H9 (cell line): Measurements from ENCODE around the gene KLHDC9. TPM values are rescaled to one million over a fixed set of nuclear protein-coding genes. Genes with fewer than 3 reads are reported as not detected.

Experiments
- DNase-seq: peaks from one replicate; pipeline ENCODE4 v3.0.0-alpha.2; 2017
- H2AFZ ChIP-seq: one replicate; pipeline ENCODE4 v1.6.1; 2013; ENCODE audit warnings: mild to moderate bottlenecking, low read length, control low read depth, moderate library complexity
- H2AK5ac ChIP-seq: 2 replicates; pipeline ENCODE4 v1.6.1; 2013; ENCODE audit warnings: low read length, control low read depth, mixed read lengths; ENCODE audit not compliant: insufficient read length
- H2BK120ac ChIP-seq: one replicate; pipeline ENCODE4 v1.6.1; 2013; ENCODE audit warnings: low read depth, mild to moderate bottlenecking, low read length, control low read depth, inconsistent platforms; ENCODE audit not compliant: poor library complexity, severe bottlenecking
- H2BK12ac ChIP-seq: 2 replicates; pipeline ENCODE4 v1.6.1; 2013; ENCODE audit warnings: low read length, control low read depth, mixed read lengths, low read depth; ENCODE audit not compliant: insufficient read length
- H2BK15ac ChIP-seq: 2 replicates; pipeline ENCODE4 v1.6.1; 2013; ENCODE audit warnings: low read depth, low read length, control low read depth
- H2BK20ac ChIP-seq: one replicate; pipeline ENCODE4 v1.6.1; 2013; ENCODE audit warnings: low read depth, mild to moderate bottlenecking, low read length, control low read depth, inconsistent platforms; ENCODE audit not compliant: poor library complexity, severe bottlenecking
- H2BK5ac ChIP-seq: 2 replicates; pipeline ENCODE4 v1.6.1; 2013; ENCODE audit warnings: low read length, control low read depth, mixed read lengths; ENCODE audit not compliant: insufficient read length
- H3K14ac ChIP-seq: 2 replicates; pipeline ENCODE4 v1.6.1; 2013; ENCODE audit warnings: low read length, control low read depth; ENCODE audit not compliant: insufficient read depth
- H3K18ac ChIP-seq: 2 replicates; pipeline ENCODE4 v1.6.1; 2013; ENCODE audit warnings: low read depth, mild to moderate bottlenecking, mixed read lengths, low read length, control low read depth; ENCODE audit not compliant: insufficient read length
- H3K23ac ChIP-seq: 2 replicates; pipeline ENCODE4 v1.6.1; 2013; ENCODE audit warnings: low read length, control low read depth, mixed read lengths, low read depth; ENCODE audit not compliant: insufficient read length
- H3K23me2 ChIP-seq: 2 replicates; pipeline ENCODE4 v1.6.1; 2013; ENCODE audit warnings: low read depth, mild to moderate bottlenecking, mixed read lengths, low read length, control low read depth; ENCODE audit not compliant: insufficient read length, poor library complexity, severe bottlenecking
- H3K27ac ChIP-seq: 2 replicates; pipeline ENCODE4 v1.5.1; 2013; ENCODE audit warnings: low read length, control low read depth, mixed read lengths, low read depth; ENCODE audit not compliant: insufficient read length
- H3K27me3 ChIP-seq: 2 replicates; pipeline ENCODE4 v1.6.1; 2013; ENCODE audit warnings: low read length, control low read depth, inconsistent platforms; ENCODE audit not compliant: insufficient read depth
- H3K4ac ChIP-seq: 2 replicates; pipeline ENCODE4 v1.6.1; 2013; ENCODE audit warnings: low read depth, mild to moderate bottlenecking, control low read depth, inconsistent platforms, low read length, moderate library complexity
- H3K4me1 ChIP-seq: 2 replicates; pipeline ENCODE4 v1.6.1; 2013; ENCODE audit warnings: low read length, control low read depth, inconsistent platforms; ENCODE audit not compliant: insufficient read depth
- H3K4me2 ChIP-seq: 2 replicates; pipeline ENCODE4 v1.6.1; 2013; ENCODE audit warnings: low read length, control low read depth, mixed read lengths; ENCODE audit not compliant: insufficient read length, insufficient read depth
- H3K56ac ChIP-seq: 2 replicates; pipeline ENCODE4 v1.6.1; 2013; ENCODE audit warnings: low read depth, mild to moderate bottlenecking, mixed read lengths, low read length, control low read depth; ENCODE audit not compliant: insufficient read length
- H3K79me1 ChIP-seq: 2 replicates; pipeline ENCODE4 v1.6.1; 2013; ENCODE audit warnings: low read depth, mild to moderate bottlenecking, moderate library complexity, low read length, control low read depth, inconsistent platforms; ENCODE audit not compliant: insufficient read depth, poor library complexity, severe bottlenecking
- H3K79me2 ChIP-seq: 2 replicates; pipeline ENCODE4 v1.6.1; 2013; ENCODE audit warnings: low read length, control low read depth, inconsistent platforms; ENCODE audit not compliant: insufficient read depth
- H3K9ac ChIP-seq: 2 replicates; pipeline ENCODE4 v1.6.1; 2013; ENCODE audit warnings: low read length, control low read depth, mixed read lengths; ENCODE audit not compliant: insufficient read length; ENCODE audit errors: extremely low read depth
- H3K9me3 ChIP-seq: one replicate; pipeline ENCODE4 v1.6.1; 2013; ENCODE audit warnings: low read depth, low read length, inconsistent platforms; ENCODE audit not compliant: control insufficient read depth
- H3T11ph ChIP-seq: one replicate; pipeline ENCODE4 v1.6.1; 2013; ENCODE audit warnings: mild to moderate bottlenecking, low read length, control low read depth, inconsistent platforms
- H4K20me1 ChIP-seq: one replicate; pipeline ENCODE4 v1.6.1; 2013; ENCODE audit not compliant: control insufficient read depth, insufficient read length, insufficient read depth
- H4K5ac ChIP-seq: 2 replicates; pipeline ENCODE4 v1.6.1; 2013; ENCODE audit warnings: low read depth, mild to moderate bottlenecking, mixed read lengths, low read length, control low read depth; ENCODE audit not compliant: insufficient read length
- H4K8ac ChIP-seq: replicated peaks from 2 replicates; pipeline ENCODE4 v1.6.1; 2013; ENCODE audit warnings: low read length, control low read depth, mixed read lengths, low read depth; ENCODE audit not compliant: insufficient read length
- H4K91ac ChIP-seq: 2 replicates; pipeline ENCODE4 v1.6.1; 2013; ENCODE audit warnings: low read depth, mild to moderate bottlenecking, moderate library complexity, mixed read lengths, low read length, control low read depth; ENCODE audit not compliant: insufficient read length
- H3K27ac Mint-ChIP-seq, 3 experiments: 2 replicates in 2 of 3; 3 replicates in 1 of 3; pipeline ENCODE4 v1.8.0; 2020 to 2021; ENCODE audit warnings: mixed read lengths in 3 of 3, mild to moderate bottlenecking in 1 of 3, moderate library complexity in 1 of 3
- H3K27me3 Mint-ChIP-seq: 2 replicates; pipeline ENCODE4 v1.8.0; 2021; ENCODE audit warnings: low read depth, mild to moderate bottlenecking, moderate library complexity, mixed read lengths
- H3K36me3 Mint-ChIP-seq, 3 experiments: 2 replicates in 2 of 3; 3 replicates in 1 of 3; pipeline ENCODE4 v1.8.0; 2020 to 2021; ENCODE audit warnings: low read depth in 3 of 3, mixed read lengths in 3 of 3; ENCODE audit not compliant: insufficient read depth in 1 of 3
- H3K4me1 Mint-ChIP-seq, 2 experiments: 2 replicates each; pipeline ENCODE4 v1.8.0; 2020; ENCODE audit warnings: mixed read lengths in 2 of 2
- H3K4me3 Mint-ChIP-seq, 2 experiments: 2 replicates in 1 of 2; 3 replicates in 1 of 2; pipeline ENCODE4 v1.8.0; 2020 to 2021; ENCODE audit warnings: mild to moderate bottlenecking in 2 of 2, mixed read lengths in 2 of 2, moderate library complexity in 1 of 2
- H3K9me3 Mint-ChIP-seq, 2 experiments: 2 replicates in 1 of 2; 3 replicates in 1 of 2; pipeline ENCODE4 v1.8.0; 2020; ENCODE audit warnings: mild to moderate bottlenecking in 2 of 2, mixed read lengths in 2 of 2, moderate library complexity in 1 of 2
- WGBS: extraction: QIAGEN DNeasy Blood & Tissue Kit; methylation state at CpG from one replicate; pipeline ENCODE4 v1.1.7; 2013; ENCODE audit warnings: missing lambda C conversion rate, low lambda C conversion rate, mixed read lengths; ENCODE audit not compliant: insufficient read length; ENCODE audit errors: extremely low coverage; 5-methylcytosine and 5-hydroxymethylcytosine counted together
- total RNA-seq: library from RNA; stranded (reverse); gene quantifications from 2 replicates; pipeline ENCODE4 v1.2.1, GENCODE V29; 2021
- TF ChIP-seq, protein P1 (sequence below): fragments of 200-600 bp; sonication (generic); conservative IDR thresholded peaks from 3 replicates; pipeline ENCODE4 v1.8.0; 2021; ENCODE audit warnings: antibody characterized with exemption, mild to moderate bottlenecking

The KLHDC9 gene
- total RNA-seq, 1 experiment from 2014 or later = 6.6 TPM

DNA sequence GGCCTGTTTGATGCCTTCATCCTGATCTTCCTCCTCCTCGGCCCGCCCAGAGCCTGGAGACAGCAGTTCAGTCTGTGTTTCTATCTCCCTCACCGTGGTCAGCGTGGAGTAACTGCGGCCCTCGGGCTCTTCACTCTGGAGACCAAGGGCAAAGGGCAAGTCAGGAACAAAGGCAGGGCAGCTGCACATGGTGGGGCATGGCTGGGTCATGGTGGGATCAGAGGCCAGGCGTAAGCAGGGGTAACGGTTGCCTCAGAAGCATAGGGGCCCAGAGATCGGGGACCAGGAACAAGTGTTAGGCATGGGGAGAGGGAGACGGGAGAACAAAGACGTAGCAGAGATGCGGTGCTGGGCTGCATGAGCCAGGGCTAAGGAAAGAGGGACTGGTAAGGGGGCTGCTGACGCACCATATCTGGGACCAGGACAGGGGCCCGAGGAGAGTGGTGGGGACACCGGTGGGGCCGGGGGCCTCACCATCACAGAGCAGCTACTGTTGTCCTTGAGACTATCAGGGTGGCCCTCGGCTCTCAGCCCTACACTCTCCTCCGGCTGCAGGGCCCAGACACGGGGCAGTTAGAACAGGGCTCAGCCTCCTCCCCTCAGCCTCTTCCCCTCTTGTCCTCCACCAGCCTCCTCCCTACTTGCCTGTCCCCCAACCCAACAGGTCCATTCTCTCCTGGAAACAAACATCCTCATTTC is 25.3 kb upstream of the KLHDC9 start:
- Histone ChIP-seq H3K4ac (no peak overlapping the region), H3K4me2 (no peak overlapping the region), H2AFZ (no peak overlapping the region), H3K14ac (no peak overlapping the region), H2BK12ac (no peak overlapping the region), H3K9me3 (no peaks in the 10 kb centered on the region), H3T11ph (no peak overlapping the region), H3K56ac (no peak overlapping the region), H2AK5ac (no peak overlapping the region), H2BK20ac (no peak overlapping the region), H4K5ac (no peak overlapping the region), H3K18ac (no peak overlapping the region), H3K23ac (no peak overlapping the region), H3K79me2 (no peaks in the 10 kb centered on the region), H4K8ac (no peak overlapping the region), H2BK120ac (no peak overlapping the region), H3K27me3 (no peaks in the 10 kb centered on the region), H3K9ac (no peak overlapping the region), H3K4me1 (no peaks in the 10 kb centered on the region), H3K23me2 (no peaks in the 10 kb centered on the region), H2BK5ac (no peak overlapping the region), H3K27ac (no peak overlapping the region), H3K79me1 (no peaks in the 10 kb centered on the region), H4K91ac (no peak overlapping the region), H2BK15ac (no peak overlapping the region), H4K20me1 (no peaks in the 10 kb centered on the region)
- Mint-ChIP-seq H3K36me3 (no peaks in the 10 kb centered on the region), H3K4me3 (no peak overlapping the region; a peak in 1 of 5 replicates), H3K27ac (peak overlapping the region in 1 of 3 experiments; percentile 69; a peak in 1 of 7 replicates), H3K9me3 (no peaks in the 10 kb centered on the region; a peak in 1 of 5 replicates), H3K27me3 (peaks cover 4% of the 10 kb centered on the region; the same call in 1 of the 2 replicates), H3K4me1 (peaks cover 12 to 15% of the 10 kb centered on the region in 2 experiments)
- no peak for DNase-seq
- WGBS = no CpG with 5 or more reads among the region's 19 CpGs
- TF ChIP-seq, protein P1, sequence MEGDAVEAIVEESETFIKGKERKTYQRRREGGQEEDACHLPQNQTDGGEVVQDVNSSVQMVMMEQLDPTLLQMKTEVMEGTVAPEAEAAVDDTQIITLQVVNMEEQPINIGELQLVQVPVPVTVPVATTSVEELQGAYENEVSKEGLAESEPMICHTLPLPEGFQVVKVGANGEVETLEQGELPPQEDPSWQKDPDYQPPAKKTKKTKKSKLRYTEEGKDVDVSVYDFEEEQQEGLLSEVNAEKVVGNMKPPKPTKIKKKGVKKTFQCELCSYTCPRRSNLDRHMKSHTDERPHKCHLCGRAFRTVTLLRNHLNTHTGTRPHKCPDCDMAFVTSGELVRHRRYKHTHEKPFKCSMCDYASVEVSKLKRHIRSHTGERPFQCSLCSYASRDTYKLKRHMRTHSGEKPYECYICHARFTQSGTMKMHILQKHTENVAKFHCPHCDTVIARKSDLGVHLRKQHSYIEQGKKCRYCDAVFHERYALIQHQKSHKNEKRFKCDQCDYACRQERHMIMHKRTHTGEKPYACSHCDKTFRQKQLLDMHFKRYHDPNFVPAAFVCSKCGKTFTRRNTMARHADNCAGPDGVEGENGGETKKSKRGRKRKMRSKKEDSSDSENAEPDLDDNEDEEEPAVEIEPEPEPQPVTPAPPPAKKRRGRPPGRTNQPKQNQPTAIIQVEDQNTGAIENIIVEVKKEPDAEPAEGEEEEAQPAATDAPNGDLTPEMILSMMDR = no peak
